ENCODE data around the gene OPALIN.

GRCh38 chr10:96407560-96408069, 48.8 kb upstream of the OPALIN start:
- no peak for TF ChIP-seq TAF1 (IDR thresholded peaks at IDR 0.05; ENCODE audit: borderline replicate concordance, low read depth, low read length)
- no peak for TF ChIP-seq ZNF622 (IDR thresholded peaks at IDR 0.05)
- no peak for TF ChIP-seq BRCA1 (IDR thresholded peaks at IDR 0.05; ENCODE audit: low read depth, low read length)
- TF ChIP-seq RAD21 (IDR thresholded peaks at IDR 0.05; ENCODE audit: insufficient read depth, low read depth, low read length), result no peak
- TF ChIP-seq RFX5 (IDR thresholded peaks at IDR 0.05; ENCODE audit: low read depth, low read length), result no peak
- no peak for TF ChIP-seq EGR1 (IDR thresholded peaks at IDR 0.05; ENCODE audit: borderline replicate concordance in 1 of 2, low read depth in 2 of 2, low read length in 2 of 2)
- no peak for TF ChIP-seq CTCF (IDR thresholded peaks at IDR 0.05 in 2 of 3, conservative IDR thresholded peaks at IDR 0.05 in 1 of 3; ENCODE audit: control insufficient read depth in 2 of 3, extremely low read depth in 1 of 3, insufficient read depth in 1 of 3, low read depth in 3 of 3, low read length in 3 of 3)
- TF ChIP-seq CREM (IDR thresholded peaks at IDR 0.05; ENCODE audit: low read depth), result no peak
- TF ChIP-seq, protein P1, sequence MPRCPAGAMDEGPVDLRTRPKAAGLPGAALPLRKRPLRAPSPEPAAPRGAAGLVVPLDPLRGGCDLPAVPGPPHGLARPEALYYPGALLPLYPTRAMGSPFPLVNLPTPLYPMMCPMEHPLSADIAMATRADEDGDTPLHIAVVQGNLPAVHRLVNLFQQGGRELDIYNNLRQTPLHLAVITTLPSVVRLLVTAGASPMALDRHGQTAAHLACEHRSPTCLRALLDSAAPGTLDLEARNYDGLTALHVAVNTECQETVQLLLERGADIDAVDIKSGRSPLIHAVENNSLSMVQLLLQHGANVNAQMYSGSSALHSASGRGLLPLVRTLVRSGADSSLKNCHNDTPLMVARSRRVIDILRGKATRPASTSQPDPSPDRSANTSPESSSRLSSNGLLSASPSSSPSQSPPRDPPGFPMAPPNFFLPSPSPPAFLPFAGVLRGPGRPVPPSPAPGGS (IDR thresholded peaks at IDR 0.05; ENCODE audit: borderline replicate concordance, insufficient read depth, low read depth, low read length, poor library complexity, severe bottlenecking), result peak; percentile 52

Data from GM12878 (cell line).